ENCODE data around the gene TPRN. TPM values are rescaled to one million over a fixed set of nuclear protein-coding genes. Genes with fewer than 3 reads are reported as not detected.

TPRN gene
- total and polyA plus RNA-seq, 9 of the 15 experiments (the other 6 are each of a cell fraction or from before 2014, with no cell fraction given): 0.31 to 31.9 (median 4.4) TPM

DNA sequence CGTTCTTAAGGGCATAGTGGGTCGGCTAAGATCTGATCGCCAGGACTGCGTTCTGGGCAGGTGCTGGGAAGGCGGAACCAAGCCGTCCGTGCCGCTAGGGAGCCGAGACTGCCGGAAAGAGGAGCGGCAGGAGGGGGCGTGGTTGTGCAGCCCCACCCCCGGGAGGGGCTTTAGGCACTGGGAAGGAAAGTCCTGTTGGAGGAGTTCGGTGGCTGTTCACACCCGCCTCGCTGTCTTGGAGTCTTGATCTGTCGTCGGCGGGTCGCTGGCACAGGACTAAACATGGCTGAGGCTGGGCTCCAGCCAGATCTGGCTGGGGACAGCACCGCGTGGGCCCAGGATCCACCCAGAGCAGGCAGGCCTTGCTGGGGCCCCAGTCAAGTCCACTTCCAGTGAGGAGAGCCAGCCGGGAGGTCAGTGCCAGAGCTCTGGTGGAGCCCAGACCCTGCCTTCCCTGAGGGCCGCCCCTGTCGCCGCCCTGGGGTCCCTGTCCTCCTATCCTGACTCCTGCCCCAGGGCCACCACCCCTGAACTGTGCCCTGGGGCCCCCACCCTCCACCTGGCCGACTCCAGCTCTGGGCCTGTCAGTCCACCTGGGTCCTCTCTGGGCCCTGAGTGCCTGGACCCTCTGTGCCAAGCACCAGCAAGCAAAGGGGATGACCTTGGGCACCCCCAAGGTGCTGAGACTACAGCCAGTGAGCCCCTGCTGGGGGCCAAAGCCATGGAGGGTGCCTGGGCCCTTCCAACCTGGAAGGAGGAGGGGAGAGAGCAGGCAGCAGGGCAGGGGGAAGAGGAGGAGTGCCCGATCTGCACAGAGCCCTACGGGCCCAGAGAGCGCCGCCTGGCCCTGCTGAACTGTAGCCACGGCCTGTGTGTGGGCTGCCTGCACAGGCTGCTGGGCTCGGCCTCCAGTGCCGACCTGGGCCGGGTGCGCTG, 17.0 kb upstream of the TPRN start (continued):
- TF ChIP-seq CHD7 (IDR thresholded peaks at IDR 0.05; ENCODE audit: low read depth, low read length): no peak
- TF ChIP-seq PURB (CRISPR knock-in tag; IDR thresholded peaks at IDR 0.05; ENCODE audit: low read depth): no peak
- no peak for TF ChIP-seq SMAD3 (CRISPR knock-in tag; conservative IDR thresholded peaks at IDR 0.05)
- TF ChIP-seq ZNF354B (CRISPR knock-in tag; IDR thresholded peaks at IDR 0.05): no peak
- TF ChIP-seq, protein P1, sequence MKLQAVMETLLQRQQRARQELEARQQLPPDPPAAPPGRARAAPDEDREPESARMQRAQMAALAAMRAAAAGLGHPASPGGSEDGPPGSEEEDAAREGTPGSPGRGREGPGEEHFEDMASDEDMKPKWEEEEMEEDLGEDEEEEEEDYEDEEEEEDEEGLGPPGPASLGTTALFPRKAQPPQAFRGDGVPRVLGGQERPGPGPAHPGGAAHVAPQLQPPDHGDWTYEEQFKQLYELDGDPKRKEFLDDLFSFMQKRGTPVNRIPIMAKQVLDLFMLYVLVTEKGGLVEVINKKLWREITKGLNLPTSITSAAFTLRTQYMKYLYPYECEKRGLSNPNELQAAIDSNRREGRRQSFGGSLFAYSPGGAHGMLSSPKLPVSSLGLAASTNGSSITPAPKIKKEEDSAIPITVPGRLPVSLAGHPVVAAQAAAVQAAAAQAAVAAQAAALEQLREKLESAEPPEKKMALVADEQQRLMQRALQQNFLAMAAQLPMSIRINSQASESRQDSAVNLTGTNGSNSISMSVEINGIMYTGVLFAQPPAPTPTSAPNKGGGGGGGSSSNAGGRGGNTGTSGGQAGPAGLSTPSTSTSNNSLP (IDR thresholded peaks at IDR 0.05; ENCODE audit: borderline replicate concordance, low read depth, low read length): no peak
- no peak for TF ChIP-seq PRDM10 (IDR thresholded peaks at IDR 0.05; ENCODE audit: partially characterized antibody)
- no peak for TF ChIP-seq SNIP1 (IDR thresholded peaks at IDR 0.05; ENCODE audit: low read depth)
- no peak for TF ChIP-seq HDAC6 (IDR thresholded peaks at IDR 0.05; ENCODE audit: low read depth, low read length)
- no peak for TF ChIP-seq LCOR (CRISPR knock-in tag; IDR thresholded peaks at IDR 0.05)
